GM23248 (cell line): ENCODE data around the gene ZFX.

ENCODE experiments used
- EZH2 ChIP-seq: fragments of 200-600 bp; sonication (generic); IDR thresholded peaks from 2 replicates; pipeline ENCODE4 v1.6.1; 2018; ENCODE audit warnings: antibody characterized with exemption, mild to moderate bottlenecking; ENCODE audit not compliant: insufficient read depth, poor library complexity, severe bottlenecking
- EZH2phosphoT487 ChIP-seq: fragments of 200-600 bp; sonication (generic); IDR thresholded peaks from 2 replicates; pipeline ENCODE4 v1.6.1; 2018; ENCODE audit warnings: antibody characterized with exemption, moderate library complexity, mild to moderate bottlenecking, low read depth; ENCODE audit not compliant: insufficient read depth

- TF ChIP-seq EZH2 (no peak), EZH2phosphoT487 (no peak)
Observed at GRCh38 chrX:24253030-24253429, 103.5 kb downstream of the ZFX start.
